ENCODE results near the gene INS. TPM values are rescaled to one million over a fixed set of nuclear protein-coding genes. Genes with fewer than 3 reads are reported as not detected.

The INS gene
- total RNA-seq, 2 donors from 2014 or later = 1,947 to 16,276 TPM

GRCh38 chr11:2155511-2155910 lies 5.5 kb downstream of the INS start:
- Histone ChIP-seq H3K36me3 (replicated peaks in 1 of 2; ENCODE audit: insufficient read depth in 1 of 2, low read depth in 2 of 2) (no peaks in the 10 kb centered on the region), H3K27me3 (peaks cover 0 to 7% of the 10 kb centered on the region in 2 donors), H3K4me3 (no peak overlapping the region), H3K9me3 (no peaks in the 10 kb centered on the region), H3K27ac (no peak overlapping the region), H3K4me1 (peaks cover 6% of the 10 kb centered on the region)
- DNase-seq (no peak), ATAC-seq (no peak)
- intact Hi-C loops (cut with DNase I) = loop anchor here (10.0 kb wide), 1 partner anchor 501 kb away; no protein-coding TSS in a partner anchor
- WGBS, 2 donors = 71 to 72% methylated on average over 28 to 29 of the region's 29 CpGs
- TF ChIP-seq POLR2A (IDR thresholded peaks at IDR 0.05) (no peak), CTCF (IDR thresholded peaks at IDR 0.05) (no peak)

- no peak overlapping the region for H3K27ac ChIP-seq
- no peaks in the 10 kb centered on the region for H3K9me3 ChIP-seq
- intact Hi-C loops (cut with DNase I) = loop anchor here (5.0 to 10.0 kb wide), 3 partner anchors 273 to 500 kb away; no protein-coding TSS in a partner anchor
- no peaks in the 10 kb centered on the region for H3K36me3 ChIP-seq (replicated peaks in 1 of 2; ENCODE audit: insufficient read depth in 1 of 2, low read depth in 2 of 2)
- 70 to 74% methylated on average over 2 to 17 of the region's 17 CpGs for WGBS, 2 donors
- H3K4me3 ChIP-seq = no peak overlapping the region
- TF ChIP-seq CTCF (IDR thresholded peaks at IDR 0.05) (no peak), POLR2A (IDR thresholded peaks at IDR 0.05) (no peak)
- DNase-seq = no peak
- peaks cover 0 to 11% of the 10 kb centered on the region in 2 donors for H3K27me3 ChIP-seq
- no peak for ATAC-seq
- peaks cover 6% of the 10 kb centered on the region for H3K4me1 ChIP-seq
Measured at GRCh38 chr11:2154889-2155288, 6.1 kb downstream of the INS start.

- no peak for TF ChIP-seq CTCF (IDR thresholded peaks at IDR 0.05)
- TF ChIP-seq POLR2A (IDR thresholded peaks at IDR 0.05) = no peak
- H3K4me1 ChIP-seq = peaks cover 6% of the 10 kb centered on the region
- H3K36me3 ChIP-seq (replicated peaks in 1 of 2; ENCODE audit: insufficient read depth in 1 of 2, low read depth in 2 of 2) = no peaks in the 10 kb centered on the region
- H3K9me3 ChIP-seq = no peaks in the 10 kb centered on the region
- DNase-seq (no peak), ATAC-seq (no peak)
- intact Hi-C loops (cut with DNase I) = loop anchor here (5.0 to 10.0 kb wide), 3 partner anchors 272 to 499 kb away; no protein-coding TSS in a partner anchor
- H3K4me3 ChIP-seq = no peak overlapping the region
- peaks cover 0 to 11% of the 10 kb centered on the region in 2 donors for H3K27me3 ChIP-seq
- no peak overlapping the region for H3K27ac ChIP-seq
- WGBS, 2 donors = 60 to 72% methylated on average over 1 to 6 of the region's 7 CpGs
Measured at GRCh38 chr11:2154195-2154585, 6.8 kb downstream of the INS start.

- WGBS, 2 donors = 55 to 100% methylated on average over 3 to 14 of the region's 14 CpGs
- TF ChIP-seq POLR2A (IDR thresholded peaks at IDR 0.05) (no peak), CTCF (IDR thresholded peaks at IDR 0.05) (no peak)
- Histone ChIP-seq H3K36me3 (replicated peaks in 1 of 2; ENCODE audit: insufficient read depth in 1 of 2, low read depth in 2 of 2) (no peaks in the 10 kb centered on the region), H3K4me1 (peaks cover 6% of the 10 kb centered on the region), H3K27me3 (peaks cover 0 to 11% of the 10 kb centered on the region in 2 donors), H3K4me3 (no peak overlapping the region), H3K27ac (no peak overlapping the region), H3K9me3 (no peaks in the 10 kb centered on the region)
- no peak for DNase-seq
- intact Hi-C loops (cut with DNase I) = loop anchor here (5.0 to 10.0 kb wide), 3 partner anchors 271 to 499 kb away; no protein-coding TSS in a partner anchor
- no peak for ATAC-seq
Measured at GRCh38 chr11:2153581-2154194, 7.3 kb downstream of the INS start.

Measured in body of pancreas (tissue), 4 donors.